Astrocyte (in vitro differentiated cells and primary cell): ENCODE measurements around the gene MYH9. TPM values are rescaled to one million over a fixed set of nuclear protein-coding genes. Genes with fewer than 3 reads are reported as not detected.

Experiments used
- DNase-seq: peaks from one replicate; pipeline ENCODE4 v3.0.0-alpha.2; 2010; ENCODE audit warnings: low read depth
- FAIRE-seq: peaks from 2 replicates; lab custom pipeline; 2011; peaks lifted over from hg19 to GRCh38; lab: Jason Lieb, UNC
- H2AFZ ChIP-seq: 2 replicates; pipeline ENCODE4 v1.6.0; 2012; ENCODE audit warnings: low read depth, low read length, inconsistent platforms
- H3K27ac ChIP-seq: 2 replicates; pipeline ENCODE4 v1.5.1; 2011; ENCODE audit warnings: low read depth, low read length, inconsistent platforms
- H3K27me3 ChIP-seq: 2 replicates; pipeline ENCODE4 v1.6.0; 2011; ENCODE audit warnings: low read length, inconsistent platforms; ENCODE audit not compliant: insufficient read depth
- H3K36me3 ChIP-seq: 2 replicates; pipeline ENCODE4 v1.5.1; 2011; ENCODE audit warnings: low read length, inconsistent platforms; ENCODE audit not compliant: insufficient read depth
- H3K4me1 ChIP-seq: 2 replicates; pipeline ENCODE4 v1.5.1; 2011; ENCODE audit warnings: low read length, inconsistent platforms; ENCODE audit not compliant: insufficient read depth
- H3K4me2 ChIP-seq: 2 replicates; pipeline ENCODE4 v1.6.0; 2012; ENCODE audit warnings: low read length, inconsistent platforms
- H3K4me3 ChIP-seq: 2 replicates; pipeline ENCODE4 v1.5.1; 2011; ENCODE audit warnings: low read depth, mild to moderate bottlenecking, low read length, inconsistent platforms; ENCODE audit not compliant: insufficient read depth
- H3K79me2 ChIP-seq: 2 replicates; pipeline ENCODE4 v1.6.0; 2012; ENCODE audit warnings: mild to moderate bottlenecking, low read length, inconsistent platforms; ENCODE audit not compliant: insufficient read depth
- H3K9ac ChIP-seq: 2 replicates; pipeline ENCODE4 v1.6.0; 2012; ENCODE audit warnings: mild to moderate bottlenecking, low read length, inconsistent platforms
- H3K9me3 ChIP-seq: 2 replicates; pipeline ENCODE4 v1.5.1; 2012; ENCODE audit warnings: low read depth, mild to moderate bottlenecking, low read length, inconsistent platforms; ENCODE audit not compliant: insufficient read depth
- H4K20me1 ChIP-seq: 2 replicates; pipeline ENCODE4 v1.6.0; 2012; ENCODE audit warnings: low read length, inconsistent platforms; ENCODE audit not compliant: insufficient read depth
- H3K27ac Mint-ChIP-seq: one replicate; pipeline ENCODE4 v1.8.0; 2021; ENCODE audit warnings: mild to moderate bottlenecking, mixed read lengths; ENCODE audit not compliant: unreplicated experiment
- H3K27me3 Mint-ChIP-seq: one replicate; pipeline ENCODE4 v1.8.0; 2021; ENCODE audit warnings: low read depth, mixed read lengths; ENCODE audit not compliant: unreplicated experiment
- H3K36me3 Mint-ChIP-seq: one replicate; pipeline ENCODE4 v1.8.0; 2021; ENCODE audit warnings: low read depth, mixed read lengths; ENCODE audit not compliant: unreplicated experiment
- H3K4me1 Mint-ChIP-seq: one replicate; pipeline ENCODE4 v1.8.0; 2021; ENCODE audit warnings: low read depth, mixed read lengths; ENCODE audit not compliant: unreplicated experiment
- H3K4me3 Mint-ChIP-seq: one replicate; pipeline ENCODE4 v1.8.0; 2021; ENCODE audit warnings: mild to moderate bottlenecking, moderate library complexity, mixed read lengths; ENCODE audit not compliant: unreplicated experiment
- H3K9me3 Mint-ChIP-seq: one replicate; pipeline ENCODE4 v1.8.0; 2021; ENCODE audit warnings: mild to moderate bottlenecking, mixed read lengths; ENCODE audit not compliant: unreplicated experiment
- EZH2 ChIP-seq: IDR thresholded peaks from 2 replicates; pipeline ENCODE4 v1.6.1; 2012; ENCODE audit warnings: mild to moderate bottlenecking, low read length, inconsistent platforms; ENCODE audit not compliant: insufficient read depth
- total RNA-seq: library from RNA; stranded (reverse); gene quantifications from 2 replicates; pipeline ENCODE4 v1.2.1, GENCODE V29; 2021
- TF ChIP-seq, protein P1 (sequence below): IDR thresholded peaks from 2 replicates; pipeline ENCODE4 v1.5.1; 2011; ENCODE audit warnings: low read depth, mild to moderate bottlenecking, inconsistent platforms, low read length, moderate library complexity; ENCODE audit not compliant: insufficient read depth

The MYH9 gene
- total RNA-seq, 1 donor from 2014 or later = 2,278 TPM

DNA sequence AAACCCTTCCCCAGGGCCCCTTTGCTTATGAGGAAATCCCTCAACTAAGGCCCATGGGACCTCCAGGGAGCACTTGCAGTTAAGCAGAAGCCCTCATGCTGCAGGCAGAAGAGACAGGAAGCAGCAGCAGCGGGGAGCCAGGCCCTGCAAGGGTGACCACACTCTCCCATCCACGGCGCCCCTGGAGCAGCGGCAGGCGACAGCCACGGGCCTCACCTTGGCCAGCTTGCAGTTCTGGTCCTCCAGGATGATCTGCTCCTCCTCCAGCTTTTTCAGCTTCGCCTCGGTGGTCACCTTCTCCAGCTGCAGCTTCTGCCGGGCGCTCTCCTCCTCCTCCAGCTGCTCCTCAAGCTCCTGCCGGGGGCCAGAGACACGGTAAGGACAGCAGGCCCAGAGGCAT lies 87.9 kb downstream of the MYH9 start:
- no peaks in the 10 kb centered on the region for H3K27me3 Mint-ChIP-seq
- H3K9ac ChIP-seq = no peak overlapping the region
- TF ChIP-seq EZH2 = no peak
- TF ChIP-seq, protein P1, sequence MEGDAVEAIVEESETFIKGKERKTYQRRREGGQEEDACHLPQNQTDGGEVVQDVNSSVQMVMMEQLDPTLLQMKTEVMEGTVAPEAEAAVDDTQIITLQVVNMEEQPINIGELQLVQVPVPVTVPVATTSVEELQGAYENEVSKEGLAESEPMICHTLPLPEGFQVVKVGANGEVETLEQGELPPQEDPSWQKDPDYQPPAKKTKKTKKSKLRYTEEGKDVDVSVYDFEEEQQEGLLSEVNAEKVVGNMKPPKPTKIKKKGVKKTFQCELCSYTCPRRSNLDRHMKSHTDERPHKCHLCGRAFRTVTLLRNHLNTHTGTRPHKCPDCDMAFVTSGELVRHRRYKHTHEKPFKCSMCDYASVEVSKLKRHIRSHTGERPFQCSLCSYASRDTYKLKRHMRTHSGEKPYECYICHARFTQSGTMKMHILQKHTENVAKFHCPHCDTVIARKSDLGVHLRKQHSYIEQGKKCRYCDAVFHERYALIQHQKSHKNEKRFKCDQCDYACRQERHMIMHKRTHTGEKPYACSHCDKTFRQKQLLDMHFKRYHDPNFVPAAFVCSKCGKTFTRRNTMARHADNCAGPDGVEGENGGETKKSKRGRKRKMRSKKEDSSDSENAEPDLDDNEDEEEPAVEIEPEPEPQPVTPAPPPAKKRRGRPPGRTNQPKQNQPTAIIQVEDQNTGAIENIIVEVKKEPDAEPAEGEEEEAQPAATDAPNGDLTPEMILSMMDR = no peak
- H3K4me3 Mint-ChIP-seq = no peak overlapping the region
- H3K36me3 Mint-ChIP-seq = peaks cover 38% of the 10 kb centered on the region
- peak overlapping the region; percentile 77 for H3K27ac Mint-ChIP-seq
- no peak overlapping the region for H3K4me2 ChIP-seq
- no peak for DNase-seq
- no peak overlapping the region for H3K4me3 ChIP-seq
- FAIRE-seq = no peak
- H3K9me3 Mint-ChIP-seq = no peaks in the 10 kb centered on the region
- H2AFZ ChIP-seq = no peak overlapping the region
- H3K27me3 ChIP-seq = no peaks in the 10 kb centered on the region
- peaks cover 93% of the 10 kb centered on the region for H3K79me2 ChIP-seq
- no peak overlapping the region for H3K27ac ChIP-seq
- H4K20me1 ChIP-seq = peaks cover 98% of the 10 kb centered on the region
- H3K9me3 ChIP-seq = no peaks in the 10 kb centered on the region
- peaks cover 16% of the 10 kb centered on the region for H3K4me1 ChIP-seq
- peaks cover 33% of the 10 kb centered on the region for H3K4me1 Mint-ChIP-seq
- H3K36me3 ChIP-seq = peaks cover 93% of the 10 kb centered on the region

DNA sequence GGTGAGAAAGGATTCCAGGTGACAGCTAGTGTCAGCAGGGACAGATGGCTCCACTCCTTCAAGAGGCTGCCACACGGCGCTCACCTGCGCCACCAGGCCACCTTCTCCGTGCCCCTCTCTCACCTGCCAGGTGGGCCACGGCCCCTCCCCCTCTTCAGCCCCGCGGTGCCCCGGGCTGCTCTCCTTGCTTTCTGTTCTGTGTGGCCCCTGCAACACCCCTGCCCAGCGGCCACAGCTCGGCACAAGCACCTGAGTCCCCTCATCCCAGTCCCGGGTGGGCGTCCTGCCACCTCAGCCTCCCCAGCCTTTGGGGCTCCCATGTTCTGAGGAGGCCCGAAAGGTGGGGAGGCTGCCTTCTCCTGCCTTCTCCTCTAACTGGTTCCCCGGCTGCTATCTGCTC lies 88.5 kb downstream of the MYH9 start:
- Histone ChIP-seq H3K27ac (no peak overlapping the region), H3K9ac (no peak overlapping the region), H3K4me1 (peaks cover 11% of the 10 kb centered on the region), H3K27me3 (no peaks in the 10 kb centered on the region), H2AFZ (no peak overlapping the region), H3K9me3 (no peaks in the 10 kb centered on the region), H3K4me2 (no peak overlapping the region), H3K4me3 (no peak overlapping the region), H3K79me2 (peaks cover 93% of the 10 kb centered on the region), H4K20me1 (peaks cover 98% of the 10 kb centered on the region), H3K36me3 (peaks cover 94% of the 10 kb centered on the region)
- Mint-ChIP-seq H3K27me3 (no peaks in the 10 kb centered on the region), H3K4me3 (no peak overlapping the region), H3K27ac (peak overlapping the region; percentile 77), H3K4me1 (peaks cover 33% of the 10 kb centered on the region), H3K36me3 (peaks cover 39% of the 10 kb centered on the region), H3K9me3 (no peaks in the 10 kb centered on the region)
- TF ChIP-seq, protein P1 = no peak
- no peak for TF ChIP-seq EZH2
- FAIRE-seq = no peak
- no peak for DNase-seq

DNA sequence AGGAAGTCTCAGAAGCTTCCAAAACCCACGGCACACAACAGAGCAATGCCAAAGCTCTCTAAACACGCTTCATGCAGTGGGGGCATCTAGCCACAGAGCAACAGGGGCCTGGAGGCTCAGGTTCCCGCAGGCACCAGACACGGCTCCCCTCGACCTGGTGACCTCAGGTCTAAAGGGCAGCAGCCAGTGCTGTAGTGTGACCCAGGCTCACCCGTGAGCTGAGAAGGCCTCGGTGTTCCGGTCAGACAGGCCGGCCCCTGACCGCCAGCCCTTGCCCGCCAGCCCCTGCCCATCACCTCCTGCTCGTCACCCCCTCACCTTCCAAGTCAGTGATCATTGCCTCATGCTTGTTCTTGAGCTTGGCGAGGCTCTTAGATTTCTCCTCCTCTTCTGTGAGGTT lies 89.2 kb downstream of the MYH9 start:
- no peaks in the 10 kb centered on the region for H3K9me3 Mint-ChIP-seq
- H3K36me3 Mint-ChIP-seq = peaks cover 36% of the 10 kb centered on the region
- Histone ChIP-seq H3K4me1 (peaks cover 11% of the 10 kb centered on the region), H3K27me3 (no peaks in the 10 kb centered on the region), H3K9me3 (no peaks in the 10 kb centered on the region), H3K36me3 (peaks cover 94% of the 10 kb centered on the region), H3K4me3 (no peak overlapping the region), H3K4me2 (no peak overlapping the region), H3K27ac (peak overlapping the region; percentile 26), H4K20me1 (peaks cover 98% of the 10 kb centered on the region), H3K9ac (no peak overlapping the region), H2AFZ (no peak overlapping the region), H3K79me2 (peaks cover 93% of the 10 kb centered on the region)
- no peak overlapping the region for H3K4me3 Mint-ChIP-seq
- no peak for DNase-seq
- H3K4me1 Mint-ChIP-seq = peaks cover 31% of the 10 kb centered on the region
- TF ChIP-seq, protein P1 = no peak
- TF ChIP-seq EZH2 = no peak
- H3K27me3 Mint-ChIP-seq = no peaks in the 10 kb centered on the region
- FAIRE-seq = no peak
- peak overlapping the region; percentile 88 for H3K27ac Mint-ChIP-seq
